ENCODE results near the gene ATP9A. TPM values are rescaled to one million over a fixed set of nuclear protein-coding genes. Genes with fewer than 3 reads are reported as not detected.

The ATP9A gene
- total and polyA plus RNA-seq, 2 donors (not counting 3 experiments of a cell fraction or from before 2014, with no cell fraction given): 20.9 to 41.5 TPM

- no peak overlapping the region for H3K4me3 ChIP-seq (replicated peaks in 1 of 3; ENCODE audit: insufficient read depth in 1 of 3, low read depth in 1 of 3, low read length in 3 of 3)
- no peak overlapping the region for H2AFZ ChIP-seq (ENCODE audit: low read depth, low read length)
- FAIRE-seq (no peak), DNase-seq (ENCODE audit: low read depth, low spot score) (no peak)
- no peaks in the 10 kb centered on the region for H3K36me3 ChIP-seq (ENCODE audit: control insufficient read depth in 2 of 2, extremely low read depth in 1 of 2, insufficient read depth in 2 of 2, low read length in 2 of 2)
- H4K20me1 ChIP-seq (replicated peaks; ENCODE audit: control insufficient read depth, extremely low read depth, insufficient read depth, low read length): no peaks in the 10 kb centered on the region
- CTCF ChIA-PET: interaction anchor here (1.2 to 4.5 kb wide), 3 partner anchors 32 to 605 kb away, joined by 4 to 99 read pairs (median 18); no protein-coding TSS in a partner anchor
- no peaks in the 10 kb centered on the region for H3K79me2 ChIP-seq (ENCODE audit: control insufficient read depth, insufficient read depth, low read length)
- H3K9ac ChIP-seq (replicated peaks; ENCODE audit: extremely low read depth, insufficient read depth, low read length): no peak overlapping the region
- H3K4me2 ChIP-seq (ENCODE audit: insufficient read depth, low read length): no peak overlapping the region
- no peaks in the 10 kb centered on the region for H3K9me3 ChIP-seq (replicated peaks; ENCODE audit: control insufficient read depth, insufficient read depth, low read length)
- POLR2A ChIA-PET: no interaction called here
- no peak for TF ChIP-seq EZH2 (IDR thresholded peaks at IDR 0.05; ENCODE audit: borderline replicate concordance, low read depth, low read length, severe bottlenecking)
- no peak for TF ChIP-seq POLR2AphosphoS5 (IDR thresholded peaks at IDR 0.05; ENCODE audit: insufficient read depth, low read depth, low read length)
- TF ChIP-seq, protein P1, sequence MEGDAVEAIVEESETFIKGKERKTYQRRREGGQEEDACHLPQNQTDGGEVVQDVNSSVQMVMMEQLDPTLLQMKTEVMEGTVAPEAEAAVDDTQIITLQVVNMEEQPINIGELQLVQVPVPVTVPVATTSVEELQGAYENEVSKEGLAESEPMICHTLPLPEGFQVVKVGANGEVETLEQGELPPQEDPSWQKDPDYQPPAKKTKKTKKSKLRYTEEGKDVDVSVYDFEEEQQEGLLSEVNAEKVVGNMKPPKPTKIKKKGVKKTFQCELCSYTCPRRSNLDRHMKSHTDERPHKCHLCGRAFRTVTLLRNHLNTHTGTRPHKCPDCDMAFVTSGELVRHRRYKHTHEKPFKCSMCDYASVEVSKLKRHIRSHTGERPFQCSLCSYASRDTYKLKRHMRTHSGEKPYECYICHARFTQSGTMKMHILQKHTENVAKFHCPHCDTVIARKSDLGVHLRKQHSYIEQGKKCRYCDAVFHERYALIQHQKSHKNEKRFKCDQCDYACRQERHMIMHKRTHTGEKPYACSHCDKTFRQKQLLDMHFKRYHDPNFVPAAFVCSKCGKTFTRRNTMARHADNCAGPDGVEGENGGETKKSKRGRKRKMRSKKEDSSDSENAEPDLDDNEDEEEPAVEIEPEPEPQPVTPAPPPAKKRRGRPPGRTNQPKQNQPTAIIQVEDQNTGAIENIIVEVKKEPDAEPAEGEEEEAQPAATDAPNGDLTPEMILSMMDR (IDR thresholded peaks at IDR 0.05; ENCODE audit: extremely low read depth in 1 of 2, insufficient read depth in 1 of 2, low read depth in 1 of 2, low read length in 2 of 2): no peak
- TF ChIP-seq GATA2 (IDR thresholded peaks at IDR 0.05; ENCODE audit: insufficient read depth, insufficient read length, low read depth, low read length): no peak
- no peak for TF ChIP-seq FOS (IDR thresholded peaks at IDR 0.05; ENCODE audit: borderline replicate concordance, insufficient read depth, low read length)
- TF ChIP-seq POLR2A (IDR thresholded peaks at IDR 0.05; ENCODE audit: low read depth, low read length): no peak
- no peak for TF ChIP-seq MYC (IDR thresholded peaks at IDR 0.05; ENCODE audit: low read depth, low read length)
- no peak for TF ChIP-seq JUN (IDR thresholded peaks at IDR 0.05; ENCODE audit: borderline replicate concordance, insufficient read depth, insufficient read length, low read depth)
- TF ChIP-seq MAX (IDR thresholded peaks at IDR 0.05; ENCODE audit: insufficient read depth, insufficient read length): no peak
- H3K27ac ChIP-seq (ENCODE audit: insufficient read depth, low read depth, low read length): no peak overlapping the region
- H3K9me1 ChIP-seq (replicated peaks; ENCODE audit: control insufficient read depth, extremely low read depth, insufficient read depth, low read length): no peaks in the 10 kb centered on the region
- no peaks in the 10 kb centered on the region for H3K27me3 ChIP-seq (ENCODE audit: control insufficient read depth in 2 of 2, insufficient read depth in 2 of 2, low read length in 2 of 2)
- BruUV-seq (replicated peaks): no TSS peak
- intact Hi-C loops (cut with micrococcal nuclease) (no loop called here), dilution Hi-C loops (cut with MboI; ENCODE audit: extremely low pct_ligation_motif_present, low sequenced_read_pairs) (loop anchor here (25.0 kb wide), 1 partner anchor 180 kb away; no protein-coding TSS in a partner anchor)
- H3K4me1 ChIP-seq (ENCODE audit: control insufficient read depth, extremely low read depth, insufficient read depth, low read length): peaks cover 16% of the 10 kb centered on the region
These were observed 175.6 kb downstream of the ATP9A start for GRCh38 chr20:51592564-51592963.
